ENCODE data around the gene SSH3.

DNA sequence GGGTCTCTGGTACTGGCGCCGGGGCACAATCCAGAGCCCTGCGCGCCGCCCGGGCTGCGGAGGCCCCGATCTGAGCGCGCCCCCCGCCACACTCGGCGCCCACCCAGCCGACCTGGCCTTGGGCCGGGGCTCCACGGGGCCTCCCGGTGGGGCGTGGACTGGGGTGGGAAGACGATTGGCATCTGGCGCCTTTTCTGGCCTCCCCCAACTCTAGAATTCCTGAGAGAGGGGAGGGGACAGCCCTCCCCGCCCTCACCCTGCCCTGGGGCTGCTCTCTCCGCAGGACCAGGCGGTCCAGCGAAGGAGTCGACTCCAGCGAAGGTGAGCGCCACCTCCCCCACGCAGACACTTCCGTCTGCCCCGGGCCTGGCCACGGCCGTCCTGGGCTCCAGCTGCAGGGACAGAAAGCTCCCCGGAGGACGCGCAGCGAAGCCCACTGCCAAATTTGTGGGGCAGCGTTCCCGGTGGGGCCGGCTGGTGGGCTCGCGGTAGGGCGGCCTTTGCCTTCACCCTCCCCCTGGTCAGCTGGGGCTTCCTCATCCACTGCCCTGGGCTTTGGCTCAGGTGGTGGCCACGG is 593 bp downstream of the SSH3 start:
- TF ChIP-seq RAD21 (IDR thresholded peaks at IDR 0.05; ENCODE audit: low read depth) (no peak), SP1 (IDR thresholded peaks at IDR 0.05; ENCODE audit: low read depth) (no peak), TCF7L2 (IDR thresholded peaks at IDR 0.05; ENCODE audit: borderline replicate concordance, extremely low read depth, insufficient read depth, insufficient read length) (no peak), EZH2 (IDR thresholded peaks at IDR 0.05) (no peak), REST (IDR thresholded peaks at IDR 0.05; ENCODE audit: low read depth) (no peak), POLR2AphosphoS5 (IDR thresholded peaks at IDR 0.05; ENCODE audit: low read depth, low read length) (no peak), POLR2A (IDR thresholded peaks at IDR 0.05; ENCODE audit: borderline replicate concordance, extremely low read depth, insufficient read depth, insufficient read length) (no peak), ZNF274 (IDR thresholded peaks at IDR 0.05; ENCODE audit: low read depth, low read length) (no peak), ZFX (IDR thresholded peaks at IDR 0.05) (peak; percentile 63; the same call in 1 of the 2 replicates), EZH2phosphoT487 (IDR thresholded peaks at IDR 0.05; ENCODE audit: borderline replicate concordance) (no peak)
- TF ChIP-seq, protein P1, sequence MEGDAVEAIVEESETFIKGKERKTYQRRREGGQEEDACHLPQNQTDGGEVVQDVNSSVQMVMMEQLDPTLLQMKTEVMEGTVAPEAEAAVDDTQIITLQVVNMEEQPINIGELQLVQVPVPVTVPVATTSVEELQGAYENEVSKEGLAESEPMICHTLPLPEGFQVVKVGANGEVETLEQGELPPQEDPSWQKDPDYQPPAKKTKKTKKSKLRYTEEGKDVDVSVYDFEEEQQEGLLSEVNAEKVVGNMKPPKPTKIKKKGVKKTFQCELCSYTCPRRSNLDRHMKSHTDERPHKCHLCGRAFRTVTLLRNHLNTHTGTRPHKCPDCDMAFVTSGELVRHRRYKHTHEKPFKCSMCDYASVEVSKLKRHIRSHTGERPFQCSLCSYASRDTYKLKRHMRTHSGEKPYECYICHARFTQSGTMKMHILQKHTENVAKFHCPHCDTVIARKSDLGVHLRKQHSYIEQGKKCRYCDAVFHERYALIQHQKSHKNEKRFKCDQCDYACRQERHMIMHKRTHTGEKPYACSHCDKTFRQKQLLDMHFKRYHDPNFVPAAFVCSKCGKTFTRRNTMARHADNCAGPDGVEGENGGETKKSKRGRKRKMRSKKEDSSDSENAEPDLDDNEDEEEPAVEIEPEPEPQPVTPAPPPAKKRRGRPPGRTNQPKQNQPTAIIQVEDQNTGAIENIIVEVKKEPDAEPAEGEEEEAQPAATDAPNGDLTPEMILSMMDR (IDR thresholded peaks at IDR 0.05 in 2 of 3, conservative IDR thresholded peaks at IDR 0.05 in 1 of 3; ENCODE audit: borderline replicate concordance in 1 of 3, insufficient read depth in 1 of 3, low read depth in 2 of 3, low read length in 2 of 3) = no peak

Measured in HCT116 (cell line).